Suprapubic skin (tissue), 3 donors: ENCODE measurements around the gene DTYMK.

Experiments
- EP300 ChIP-seq: sonication (generic); formaldehyde crosslinking; IDR thresholded peaks from one replicate; pipeline ENCODE4 v1.6.1; 2017; ENCODE audit warnings: antibody characterized with exemption
- POLR2A ChIP-seq, 2 donors: fragments of 450-650 bp; IDR thresholded peaks; one replicate each; pipeline ENCODE4 v1.6.1; 2017; ENCODE audit warnings: antibody characterized with exemption in 2 of 2, mild to moderate bottlenecking in 2 of 2, moderate library complexity in 2 of 2
- TF ChIP-seq, protein P1 (sequence below), 2 donors: fragments of 200-600 bp in 1 of 2; fragments of 450-650 bp in 1 of 2; sonication (generic) in 1 of 2; IDR thresholded peaks; one replicate each; pipeline ENCODE4 v1.5.1; 2016 to 2019; ENCODE audit warnings: antibody characterized with exemption in 2 of 2, mild to moderate bottlenecking in 1 of 2, moderate library complexity in 1 of 2

DNA sequence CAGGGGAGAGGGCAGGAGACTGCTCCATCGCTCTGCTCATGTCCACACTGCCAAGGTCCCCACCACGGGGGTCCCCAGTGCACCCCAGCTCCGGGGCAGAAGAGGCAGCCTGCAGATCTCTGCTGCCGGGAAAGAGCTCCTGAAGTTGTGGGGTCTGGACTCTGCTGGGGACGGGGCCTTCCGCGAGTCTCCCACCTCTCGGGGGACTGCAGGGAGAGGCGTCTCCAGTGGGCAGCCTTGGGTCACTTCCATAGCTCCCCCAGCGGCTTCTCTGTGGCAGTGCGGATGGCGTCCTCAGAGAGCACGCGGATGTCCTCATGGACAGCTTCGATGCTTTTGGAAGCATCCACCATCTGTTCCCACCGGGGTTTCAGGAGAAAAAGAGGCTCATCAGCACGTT is 10.7 kb downstream of the DTYMK start:
- TF ChIP-seq EP300 (no peak), POLR2A (IDR thresholded peaks at IDR 0.05) (no peak)
- TF ChIP-seq, protein P1, sequence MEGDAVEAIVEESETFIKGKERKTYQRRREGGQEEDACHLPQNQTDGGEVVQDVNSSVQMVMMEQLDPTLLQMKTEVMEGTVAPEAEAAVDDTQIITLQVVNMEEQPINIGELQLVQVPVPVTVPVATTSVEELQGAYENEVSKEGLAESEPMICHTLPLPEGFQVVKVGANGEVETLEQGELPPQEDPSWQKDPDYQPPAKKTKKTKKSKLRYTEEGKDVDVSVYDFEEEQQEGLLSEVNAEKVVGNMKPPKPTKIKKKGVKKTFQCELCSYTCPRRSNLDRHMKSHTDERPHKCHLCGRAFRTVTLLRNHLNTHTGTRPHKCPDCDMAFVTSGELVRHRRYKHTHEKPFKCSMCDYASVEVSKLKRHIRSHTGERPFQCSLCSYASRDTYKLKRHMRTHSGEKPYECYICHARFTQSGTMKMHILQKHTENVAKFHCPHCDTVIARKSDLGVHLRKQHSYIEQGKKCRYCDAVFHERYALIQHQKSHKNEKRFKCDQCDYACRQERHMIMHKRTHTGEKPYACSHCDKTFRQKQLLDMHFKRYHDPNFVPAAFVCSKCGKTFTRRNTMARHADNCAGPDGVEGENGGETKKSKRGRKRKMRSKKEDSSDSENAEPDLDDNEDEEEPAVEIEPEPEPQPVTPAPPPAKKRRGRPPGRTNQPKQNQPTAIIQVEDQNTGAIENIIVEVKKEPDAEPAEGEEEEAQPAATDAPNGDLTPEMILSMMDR (IDR thresholded peaks at IDR 0.05): no peak
